OCI-LY7 (cell line): Measurements from ENCODE around the gene IL17RD. TPM values are rescaled to one million over a fixed set of nuclear protein-coding genes. Genes with fewer than 3 reads are reported as not detected.

Experiments
- BruUV-seq: library from RNA; stranded (reverse); fragments of 400-500 nt; replicated peaks from 2 replicates; lab custom pipeline; 2021; lab: Mats Ljungman, UMichigan
- CTCF ChIA-PET: fragments of 300-600 bp; sonication (Branson Sonifier 250); formaldehyde crosslinking; loops from one replicate; lab custom pipeline; 2022; ENCODE audit warnings: antibody characterized with exemption; ENCODE audit not compliant: unreplicated experiment; lab: Charles Lee
- POLR2A ChIA-PET: fragments of 300-600 bp; sonication (Branson Sonifier 250); formaldehyde crosslinking; loops from one replicate; lab custom pipeline; 2022; ENCODE audit warnings: antibody characterized with exemption; lab: Charles Lee
- DNase-seq: peaks from one replicate; pipeline ENCODE4 v3.0.0-alpha.2; 2015; ENCODE audit warnings: low spot score
- H2AFZ ChIP-seq: fragments of 200-600 bp; sonication (generic), shearing (Covaris generic); 2 replicates; pipeline ENCODE4 v1.6.1; 2014; ENCODE audit warnings: mild to moderate bottlenecking, antibody characterized with exemption, low read length, moderate library complexity
- H3K27ac ChIP-seq: fragments of 200-600 bp; sonication (generic); 2 replicates; pipeline ENCODE4 v1.5.1; 2014; ENCODE audit warnings: mixed run types, low read depth, mild to moderate bottlenecking, moderate library complexity, low read length, inconsistent platforms; ENCODE audit not compliant: poor library complexity, severe bottlenecking
- H3K36me3 ChIP-seq: fragments of 200-600 bp; sonication (generic); 2 replicates; pipeline ENCODE4 v1.6.1; 2014; ENCODE audit warnings: mild to moderate bottlenecking, antibody characterized with exemption, low read length, moderate library complexity, mixed read lengths; ENCODE audit not compliant: insufficient read depth
- H3K4me1 ChIP-seq: fragments of 200-600 bp; sonication (generic); 2 replicates; pipeline ENCODE4 v1.5.1; 2014; ENCODE audit warnings: mild to moderate bottlenecking, low read length; ENCODE audit not compliant: insufficient read depth, poor library complexity, severe bottlenecking
- H3K4me2 ChIP-seq: fragments of 200-600 bp; sonication (generic); 2 replicates; pipeline ENCODE4 v1.6.1; 2014; ENCODE audit warnings: mild to moderate bottlenecking, low read length
- H3K4me3 ChIP-seq: fragments of 200-600 bp; sonication (generic); 2 replicates; pipeline ENCODE4 v1.5.1; 2014; ENCODE audit warnings: mild to moderate bottlenecking, low read depth, low read length; ENCODE audit not compliant: poor library complexity, severe bottlenecking
- H3K79me2 ChIP-seq: fragments of 200-600 bp; sonication (generic); 2 replicates; pipeline ENCODE4 v1.6.1; 2016; ENCODE audit warnings: low read depth, mild to moderate bottlenecking, low read length, moderate library complexity, mixed read lengths; ENCODE audit not compliant: insufficient read depth
- H3K9me2 ChIP-seq: fragments of 200-600 bp; sonication (generic); 2 replicates; pipeline ENCODE4 v1.6.1; 2016; ENCODE audit warnings: mild to moderate bottlenecking, low read length, mixed read lengths; ENCODE audit not compliant: insufficient read depth
- H3K9me3 ChIP-seq: fragments of 200-600 bp; sonication (generic); 2 replicates; pipeline ENCODE4 v1.6.1; 2014; ENCODE audit warnings: mild to moderate bottlenecking, mixed run types, low read length, mixed read lengths
- H4K20me1 ChIP-seq: fragments of 200-600 bp; sonication (generic); 2 replicates; pipeline ENCODE4 v1.6.1; 2014; ENCODE audit warnings: mild to moderate bottlenecking, antibody characterized with exemption, low read length, moderate library complexity, mixed read lengths; ENCODE audit not compliant: insufficient read depth
- EZH2phosphoT487 ChIP-seq: fragments of 200-600 bp; sonication (generic); IDR thresholded peaks from 2 replicates; pipeline ENCODE4 v1.6.1; 2018; ENCODE audit warnings: low read depth, borderline replicate concordance, mild to moderate bottlenecking, mixed run types, antibody characterized with exemption, low read length, moderate library complexity, mixed read lengths
- intact Hi-C: fragments of 100-400 bp; cut with micrococcal nuclease; formaldehyde crosslinking; loops from one replicate; pipeline ENCODE4 v1.10.0; 2022; ENCODE audit not compliant: unreplicated experiment
- total RNA-seq, 2 experiments: library from RNA; depleted of rRNA in 1 of 2; stranded (reverse); fragments of >200 nt in 1 of 2; shearing (Covaris generic) in 1 of 2; gene quantifications; 2 replicates each; pipeline ENCODE4 v1.2.3, GENCODE V29; 2014 to 2022
- TF ChIP-seq, protein P1 (sequence below): fragments of 200-600 bp; sonication (generic); conservative IDR thresholded peaks from 2 replicates; pipeline ENCODE4 v1.5.1; 2014; ENCODE audit warnings: mild to moderate bottlenecking, antibody characterized with exemption, low read length, moderate library complexity, mixed read lengths

Gene IL17RD
- total RNA-seq, 2 experiments from 2014 or later: 0.06 to 0.36 TPM

DNA sequence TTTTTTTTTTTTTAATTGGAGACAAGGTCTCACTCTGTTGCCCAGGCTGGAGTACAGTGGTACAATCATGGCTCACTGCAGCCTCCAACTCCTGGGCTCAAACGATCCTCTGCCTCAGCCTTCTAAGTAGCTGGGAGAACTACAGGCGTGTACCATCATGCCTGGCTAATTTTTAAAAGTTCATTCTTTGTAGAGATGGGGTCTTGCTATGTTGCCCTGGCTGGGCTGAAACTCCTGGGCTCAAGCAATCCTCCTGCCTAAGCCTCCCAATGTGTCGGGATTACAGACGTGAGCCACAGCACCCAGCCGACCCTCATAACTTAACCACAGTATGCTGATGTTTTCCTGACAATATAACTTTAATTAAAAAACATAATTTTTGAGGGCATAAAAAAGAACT is 24.3 kb downstream of the IL17RD start:
- no peak overlapping the region for H3K4me3 ChIP-seq
- CTCF ChIA-PET: interaction anchor here (1.0 kb wide), 1 partner anchor 39 kb away, joined by 4 read pairs; no protein-coding TSS in a partner anchor
- H3K36me3 ChIP-seq: no peaks in the 10 kb centered on the region
- no peaks in the 10 kb centered on the region for H3K79me2 ChIP-seq
- POLR2A ChIA-PET: interaction anchor here (0.6 to 0.7 kb wide), 3 partner anchors 16 to 755 kb away, joined by 3 read pairs; no protein-coding TSS in a partner anchor
- intact Hi-C loops: no loop called here
- no peaks in the 10 kb centered on the region for H3K9me3 ChIP-seq
- H3K9me2 ChIP-seq: no peaks in the 10 kb centered on the region
- no peak for TF ChIP-seq EZH2phosphoT487
- TF ChIP-seq, protein P1, sequence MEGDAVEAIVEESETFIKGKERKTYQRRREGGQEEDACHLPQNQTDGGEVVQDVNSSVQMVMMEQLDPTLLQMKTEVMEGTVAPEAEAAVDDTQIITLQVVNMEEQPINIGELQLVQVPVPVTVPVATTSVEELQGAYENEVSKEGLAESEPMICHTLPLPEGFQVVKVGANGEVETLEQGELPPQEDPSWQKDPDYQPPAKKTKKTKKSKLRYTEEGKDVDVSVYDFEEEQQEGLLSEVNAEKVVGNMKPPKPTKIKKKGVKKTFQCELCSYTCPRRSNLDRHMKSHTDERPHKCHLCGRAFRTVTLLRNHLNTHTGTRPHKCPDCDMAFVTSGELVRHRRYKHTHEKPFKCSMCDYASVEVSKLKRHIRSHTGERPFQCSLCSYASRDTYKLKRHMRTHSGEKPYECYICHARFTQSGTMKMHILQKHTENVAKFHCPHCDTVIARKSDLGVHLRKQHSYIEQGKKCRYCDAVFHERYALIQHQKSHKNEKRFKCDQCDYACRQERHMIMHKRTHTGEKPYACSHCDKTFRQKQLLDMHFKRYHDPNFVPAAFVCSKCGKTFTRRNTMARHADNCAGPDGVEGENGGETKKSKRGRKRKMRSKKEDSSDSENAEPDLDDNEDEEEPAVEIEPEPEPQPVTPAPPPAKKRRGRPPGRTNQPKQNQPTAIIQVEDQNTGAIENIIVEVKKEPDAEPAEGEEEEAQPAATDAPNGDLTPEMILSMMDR: no peak
- H2AFZ ChIP-seq: no peak overlapping the region
- no peaks in the 10 kb centered on the region for H4K20me1 ChIP-seq
- no peak overlapping the region for H3K4me2 ChIP-seq
- no peaks in the 10 kb centered on the region for H3K4me1 ChIP-seq
- no peak for DNase-seq
- BruUV-seq: no TSS peak
- H3K27ac ChIP-seq: no peak overlapping the region

- ChIA-PET CTCF (no interaction called here), POLR2A (interaction anchor here (0.7 to 1.2 kb wide), 3 partner anchors 8 to 12 kb away, joined by 3 to 4 read pairs (median 3); no protein-coding TSS in a partner anchor)
- DNase-seq: no peak
- intact Hi-C loops: no loop called here
- TF ChIP-seq EZH2phosphoT487: no peak
- TF ChIP-seq, protein P1: no peak
- H3K9me3 ChIP-seq: no peaks in the 10 kb centered on the region
- BruUV-seq: no TSS peak
- no peaks in the 10 kb centered on the region for H3K9me2 ChIP-seq
- no peak overlapping the region for H3K27ac ChIP-seq
- H2AFZ ChIP-seq: no peak overlapping the region
- no peaks in the 10 kb centered on the region for H3K79me2 ChIP-seq
- H3K4me2 ChIP-seq: no peak overlapping the region
- no peak overlapping the region for H3K4me3 ChIP-seq
- no peaks in the 10 kb centered on the region for H4K20me1 ChIP-seq
- H3K4me1 ChIP-seq: peaks cover under 1% of the 10 kb centered on the region
- no peaks in the 10 kb centered on the region for H3K36me3 ChIP-seq
Measured at GRCh38 chr3:57135964-57136719, 29.0 kb downstream of the IL17RD start.

- Histone ChIP-seq H3K4me3 (no peak overlapping the region), H2AFZ (no peak overlapping the region), H3K9me2 (no peaks in the 10 kb centered on the region), H3K4me1 (peaks cover 10% of the 10 kb centered on the region), H3K4me2 (no peak overlapping the region), H4K20me1 (no peaks in the 10 kb centered on the region), H3K36me3 (no peaks in the 10 kb centered on the region), H3K27ac (no peak overlapping the region), H3K79me2 (no peaks in the 10 kb centered on the region), H3K9me3 (no peaks in the 10 kb centered on the region)
- intact Hi-C loops: no loop called here
- no peak for TF ChIP-seq EZH2phosphoT487
- DNase-seq: no peak
- no TSS peak for BruUV-seq
- ChIA-PET CTCF (no interaction called here), POLR2A (interaction anchor here (0.5 to 0.6 kb wide), 2 partner anchors 103 to 115 kb away, joined by 3 to 5 read pairs; no protein-coding TSS in a partner anchor)
Measured at GRCh38 chr3:57133157-57133556, 32.0 kb downstream of the IL17RD start.
